GM18951 (cell line): ENCODE measurements around the gene FLNB.

ENCODE experiments used
- POLR2A ChIP-seq: IDR thresholded peaks from 4 replicates; pipeline ENCODE4 v1.6.1; 2011; ENCODE audit warnings: mild to moderate bottlenecking; ENCODE audit not compliant: insufficient read length, insufficient read depth; ENCODE audit errors: extremely low read depth
- in situ Hi-C: fragments of 300-500 bp; cut with MboI; formaldehyde crosslinking; loops from one replicate; pipeline ENCODE4 v1.12.0; 2022; ENCODE audit warnings: low sequenced_read_pairs, mixed read lengths, inconsistent platforms; ENCODE audit not compliant: unreplicated experiment

The FLNB gene

GRCh38 chr3:58035524-58036255 is 27.5 kb downstream of the FLNB start:
- no peak for TF ChIP-seq POLR2A
- in situ Hi-C loops: no loop called here

GRCh38 chr3:58036293-58037032 is 28.2 kb downstream of the FLNB start:
- in situ Hi-C loops: no loop called here
- TF ChIP-seq POLR2A: no peak

GRCh38 chr3:58037141-58037910 is 29.1 kb downstream of the FLNB start:
- TF ChIP-seq POLR2A: no peak
- in situ Hi-C loops: no loop called here

DNA sequence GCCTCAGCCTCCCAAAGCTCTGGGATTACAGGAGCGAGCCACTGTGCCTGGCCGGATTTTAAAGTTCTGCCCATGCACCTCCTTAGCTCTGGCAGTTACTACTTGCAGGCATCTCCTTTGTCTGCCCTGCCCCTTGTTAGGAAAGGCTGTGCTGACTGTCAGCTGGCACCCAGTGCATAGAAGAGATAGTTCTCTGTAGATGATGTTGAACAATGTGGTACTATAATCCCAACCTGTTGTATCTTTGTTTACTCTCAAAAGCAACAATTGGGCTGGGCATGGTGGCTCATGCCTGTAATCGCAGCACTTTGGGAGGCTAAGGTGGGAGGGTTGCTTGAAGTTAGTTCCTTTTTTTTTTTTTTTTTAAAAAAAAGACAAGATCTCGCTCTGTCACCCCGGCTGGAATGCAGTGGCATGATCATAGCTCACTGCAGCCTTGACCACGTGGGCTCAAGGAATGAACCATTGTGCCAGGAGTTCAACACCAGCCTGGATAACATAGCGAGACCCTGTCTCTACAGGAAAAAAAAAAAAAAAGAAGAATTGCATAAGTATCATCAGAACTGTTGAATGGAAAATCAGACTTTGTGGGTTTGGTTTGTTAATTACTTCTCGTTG is 30.6 kb downstream of the FLNB start:
- in situ Hi-C loops: no loop called here
- TF ChIP-seq POLR2A: no peak

DNA sequence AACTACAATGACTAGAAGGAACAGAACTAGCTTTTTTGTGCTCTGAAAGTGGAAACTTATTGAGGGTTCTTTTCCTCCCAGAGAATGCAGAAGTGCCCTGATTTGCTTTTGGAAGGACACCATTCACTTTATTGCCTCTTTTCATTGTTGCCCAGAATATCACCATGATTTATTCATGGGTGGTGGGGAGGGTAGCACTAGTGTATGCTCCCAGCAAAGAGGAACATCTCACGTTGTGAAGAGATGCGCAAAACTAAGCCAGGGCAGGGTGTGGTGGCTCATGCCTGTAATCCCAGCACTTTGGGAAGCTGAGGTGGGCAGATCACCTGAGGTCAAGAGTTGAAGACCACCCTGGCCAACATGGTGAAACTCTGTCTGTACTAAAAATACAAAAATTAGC is 31.4 kb downstream of the FLNB start:
- in situ Hi-C loops: no loop called here
- TF ChIP-seq POLR2A: no peak

DNA sequence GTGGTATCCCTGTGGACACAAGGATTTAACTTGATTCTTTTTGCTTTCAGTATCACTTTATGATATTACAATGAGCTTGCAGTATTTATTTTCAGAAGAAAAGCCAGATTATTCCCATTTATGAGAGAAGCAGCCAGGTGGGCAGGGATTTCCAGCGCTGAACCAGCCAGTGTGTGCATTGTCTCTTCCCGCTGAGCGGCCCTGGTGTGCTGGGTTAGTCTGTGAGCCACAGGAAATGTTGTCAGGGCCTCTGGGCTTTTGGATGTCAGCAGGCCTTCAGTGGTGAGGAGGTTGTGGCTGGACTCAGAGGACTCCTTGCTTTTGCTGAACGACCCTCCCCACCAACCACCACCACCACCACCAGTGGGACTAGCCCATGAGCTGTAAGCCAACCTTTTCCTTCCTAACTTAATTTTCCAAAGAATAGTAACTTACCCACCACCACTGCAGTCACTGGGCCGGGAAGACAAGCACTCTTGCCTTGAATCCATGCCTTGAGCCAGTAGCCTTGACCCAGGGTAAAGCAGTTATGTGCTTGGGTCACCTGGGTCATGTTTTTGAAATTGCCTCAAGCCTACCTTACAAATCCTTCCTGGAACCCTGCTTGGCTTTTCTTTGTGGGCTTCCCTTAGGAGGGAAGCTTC is 33.1 kb downstream of the FLNB start:
- in situ Hi-C loops: no loop called here
- TF ChIP-seq POLR2A: no peak

DNA sequence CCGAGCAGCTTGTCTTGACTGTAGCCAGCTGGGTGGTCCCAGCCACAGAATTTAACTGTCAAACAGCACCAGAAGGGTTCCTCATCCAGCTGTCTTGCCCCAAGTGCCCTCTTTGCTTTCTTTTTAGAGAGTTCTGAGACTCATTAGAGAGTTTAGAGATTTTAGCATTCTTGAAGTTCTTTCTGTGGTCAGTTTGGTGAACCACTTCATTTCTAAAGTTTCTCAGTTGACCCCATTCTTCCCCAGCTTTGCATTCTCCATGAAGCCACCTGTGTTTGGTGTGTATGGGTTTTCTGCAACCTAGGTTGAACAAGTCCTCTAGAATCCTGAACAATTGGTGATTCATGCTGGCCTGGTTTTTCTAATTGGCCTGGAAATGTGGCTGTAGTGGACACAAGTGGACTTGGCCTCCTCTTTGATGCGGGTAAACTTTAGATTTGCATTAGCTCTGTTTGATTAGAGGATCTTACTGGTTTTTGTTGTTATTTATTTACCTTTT is 33.7 kb downstream of the FLNB start:
- in situ Hi-C loops: no loop called here
- TF ChIP-seq POLR2A: no peak

GRCh38 chr3:58042947-58043707 is 34.9 kb downstream of the FLNB start:
- no peak for TF ChIP-seq POLR2A
- in situ Hi-C loops: no loop called here

GRCh38 chr3:58043933-58044332 is 35.7 kb downstream of the FLNB start:
- in situ Hi-C loops: no loop called here
- no peak for TF ChIP-seq POLR2A

- TF ChIP-seq POLR2A: no peak
- in situ Hi-C loops: no loop called here
These were observed 36.7 kb downstream of the FLNB start for GRCh38 chr3:58044691-58045483.

DNA sequence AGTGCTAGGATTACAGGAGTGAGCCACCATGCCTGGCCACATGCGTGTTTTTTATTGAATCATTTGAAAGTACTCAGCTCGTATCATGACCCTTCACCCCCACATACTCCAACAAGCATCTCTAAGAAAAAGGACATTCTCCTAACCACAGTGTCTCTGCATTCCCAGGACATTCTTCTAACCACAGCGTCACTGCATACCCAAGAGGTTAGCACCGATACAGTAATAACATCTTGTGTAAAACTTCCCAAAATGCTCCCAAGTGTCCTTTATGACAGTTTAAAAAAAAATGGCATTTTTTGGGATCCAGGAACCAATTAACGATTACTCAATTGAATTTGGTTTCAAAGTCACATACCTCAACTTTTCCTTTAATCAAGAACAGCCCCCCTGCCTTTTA is 39.6 kb downstream of the FLNB start:
- in situ Hi-C loops: no loop called here
- no peak for TF ChIP-seq POLR2A
